Chondrocyte (in vitro differentiated cells): ENCODE results near the gene TMEM44. TPM values are rescaled to one million over a fixed set of nuclear protein-coding genes. Genes with fewer than 3 reads are reported as not detected.

Experiments
- DNase-seq: peaks from one replicate; pipeline ENCODE4 v3.0.0; 2021; ENCODE audit warnings: mixed read lengths, low spot score
- H3K27ac Mint-ChIP-seq: one replicate; pipeline ENCODE4 v1.8.0; 2021; ENCODE audit warnings: mild to moderate bottlenecking, moderate library complexity, mixed read lengths; ENCODE audit not compliant: unreplicated experiment
- H3K27me3 Mint-ChIP-seq: 2 replicates; pipeline ENCODE4 v1.8.0; 2021; ENCODE audit warnings: low read depth, mixed read lengths
- H3K36me3 Mint-ChIP-seq: 2 replicates; pipeline ENCODE4 v1.8.0; 2021; ENCODE audit warnings: low read depth, mixed read lengths
- H3K4me1 Mint-ChIP-seq: 2 replicates; pipeline ENCODE4 v1.8.0; 2021; ENCODE audit warnings: low read depth, mild to moderate bottlenecking, mixed read lengths
- H3K4me3 Mint-ChIP-seq: one replicate; pipeline ENCODE4 v1.8.0; 2021; ENCODE audit warnings: mild to moderate bottlenecking, moderate library complexity, mixed read lengths; ENCODE audit not compliant: unreplicated experiment
- H3K9me3 Mint-ChIP-seq: 2 replicates; pipeline ENCODE4 v1.8.0; 2021; ENCODE audit warnings: low read depth, mixed read lengths
- total RNA-seq: library from RNA; stranded (reverse); gene quantifications from 3 replicates; pipeline ENCODE4 v1.2.1, GENCODE V29; 2021
- TF ChIP-seq, protein P1 (sequence below): fragments of 200-600 bp; sonication (generic); IDR thresholded peaks from 2 replicates; pipeline ENCODE4 v1.5.0; 2021; ENCODE audit warnings: antibody characterized with exemption, mild to moderate bottlenecking, moderate library complexity

TMEM44 gene
- total RNA-seq, 1 donor from 2014 or later: 25.0 TPM

- H3K27ac Mint-ChIP-seq: no peak overlapping the region
- no peak overlapping the region for H3K4me3 Mint-ChIP-seq
- H3K27me3 Mint-ChIP-seq: no peaks in the 10 kb centered on the region
- DNase-seq: no peak
- no peaks in the 10 kb centered on the region for H3K9me3 Mint-ChIP-seq
- TF ChIP-seq, protein P1, sequence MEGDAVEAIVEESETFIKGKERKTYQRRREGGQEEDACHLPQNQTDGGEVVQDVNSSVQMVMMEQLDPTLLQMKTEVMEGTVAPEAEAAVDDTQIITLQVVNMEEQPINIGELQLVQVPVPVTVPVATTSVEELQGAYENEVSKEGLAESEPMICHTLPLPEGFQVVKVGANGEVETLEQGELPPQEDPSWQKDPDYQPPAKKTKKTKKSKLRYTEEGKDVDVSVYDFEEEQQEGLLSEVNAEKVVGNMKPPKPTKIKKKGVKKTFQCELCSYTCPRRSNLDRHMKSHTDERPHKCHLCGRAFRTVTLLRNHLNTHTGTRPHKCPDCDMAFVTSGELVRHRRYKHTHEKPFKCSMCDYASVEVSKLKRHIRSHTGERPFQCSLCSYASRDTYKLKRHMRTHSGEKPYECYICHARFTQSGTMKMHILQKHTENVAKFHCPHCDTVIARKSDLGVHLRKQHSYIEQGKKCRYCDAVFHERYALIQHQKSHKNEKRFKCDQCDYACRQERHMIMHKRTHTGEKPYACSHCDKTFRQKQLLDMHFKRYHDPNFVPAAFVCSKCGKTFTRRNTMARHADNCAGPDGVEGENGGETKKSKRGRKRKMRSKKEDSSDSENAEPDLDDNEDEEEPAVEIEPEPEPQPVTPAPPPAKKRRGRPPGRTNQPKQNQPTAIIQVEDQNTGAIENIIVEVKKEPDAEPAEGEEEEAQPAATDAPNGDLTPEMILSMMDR: no peak
- peaks cover 22% of the 10 kb centered on the region for H3K4me1 Mint-ChIP-seq
- H3K36me3 Mint-ChIP-seq: no peaks in the 10 kb centered on the region
Measured at GRCh38 chr3:194560047-194560446, 73.2 kb downstream of the TMEM44 start.

DNA sequence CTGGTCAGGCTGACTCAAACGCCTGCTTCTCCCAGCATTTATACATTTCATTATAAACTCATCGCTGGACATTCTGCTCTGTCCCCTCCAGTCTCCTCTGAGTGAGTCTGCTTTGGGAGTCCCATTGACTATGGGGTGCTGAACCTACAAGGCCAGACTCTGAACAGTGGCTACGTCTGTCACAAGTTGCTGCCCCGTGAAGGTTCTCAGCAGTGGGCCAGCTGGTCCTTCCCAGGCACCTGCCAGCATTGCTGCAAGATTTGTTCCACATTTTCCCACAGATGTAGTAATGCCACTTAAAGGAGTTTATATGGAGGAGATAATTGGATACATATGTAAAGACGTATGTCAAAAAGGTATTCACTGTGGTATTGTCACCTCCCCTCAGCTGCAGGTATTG is 73.7 kb downstream of the TMEM44 start:
- H3K36me3 Mint-ChIP-seq: no peaks in the 10 kb centered on the region
- no peak overlapping the region for H3K27ac Mint-ChIP-seq
- no peak for DNase-seq
- TF ChIP-seq, protein P1: no peak
- no peak overlapping the region for H3K4me3 Mint-ChIP-seq
- peaks cover 24% of the 10 kb centered on the region for H3K4me1 Mint-ChIP-seq
- H3K9me3 Mint-ChIP-seq: no peaks in the 10 kb centered on the region
- no peaks in the 10 kb centered on the region for H3K27me3 Mint-ChIP-seq

DNA sequence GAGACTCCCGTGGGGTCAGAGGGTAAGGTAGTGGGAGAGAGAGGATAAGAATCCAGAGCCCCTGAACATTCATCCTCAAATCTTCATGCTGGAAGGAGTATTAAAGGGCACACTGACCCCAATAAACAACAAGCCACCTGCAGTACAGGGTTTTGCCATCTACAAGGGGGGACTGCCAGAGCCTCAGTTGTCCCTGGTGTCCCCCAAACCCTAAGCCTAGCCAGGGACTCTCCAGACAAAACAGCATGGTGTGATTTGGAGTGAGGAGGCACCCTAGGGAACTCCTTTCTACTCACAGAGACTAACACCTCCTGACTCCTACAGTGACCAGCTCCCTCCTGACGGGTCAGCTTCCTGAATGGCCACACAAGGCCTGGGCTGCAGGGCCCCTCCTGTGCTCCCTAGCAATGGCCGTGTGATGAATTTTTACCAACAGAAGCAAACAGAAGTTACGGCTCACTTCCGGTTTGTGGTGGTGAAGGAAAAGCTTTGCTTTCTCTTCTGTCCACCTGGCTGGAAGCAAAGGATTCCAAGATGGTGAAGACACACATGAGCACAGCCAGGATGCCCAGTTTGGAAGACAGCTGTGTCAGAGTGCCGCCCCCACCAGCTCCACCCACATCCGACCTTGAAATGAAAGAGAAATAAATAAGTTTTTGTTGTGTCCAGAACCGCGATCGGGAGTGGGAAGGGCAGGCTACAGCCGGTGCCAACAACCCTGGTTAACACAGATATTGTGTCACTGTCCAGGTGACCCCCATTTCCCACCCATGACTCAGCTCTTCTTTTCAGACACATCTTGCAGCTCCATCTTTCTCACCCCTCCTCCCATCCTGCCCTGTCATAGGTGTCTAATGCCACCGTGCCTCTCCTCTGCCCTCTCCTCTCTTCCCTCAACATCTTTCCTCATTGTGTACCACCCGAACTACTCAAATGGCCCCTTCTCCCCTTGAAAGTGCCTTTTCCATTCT is 76.8 kb downstream of the TMEM44 start:
- H3K27ac Mint-ChIP-seq: peak overlapping the region; percentile 47

DNA sequence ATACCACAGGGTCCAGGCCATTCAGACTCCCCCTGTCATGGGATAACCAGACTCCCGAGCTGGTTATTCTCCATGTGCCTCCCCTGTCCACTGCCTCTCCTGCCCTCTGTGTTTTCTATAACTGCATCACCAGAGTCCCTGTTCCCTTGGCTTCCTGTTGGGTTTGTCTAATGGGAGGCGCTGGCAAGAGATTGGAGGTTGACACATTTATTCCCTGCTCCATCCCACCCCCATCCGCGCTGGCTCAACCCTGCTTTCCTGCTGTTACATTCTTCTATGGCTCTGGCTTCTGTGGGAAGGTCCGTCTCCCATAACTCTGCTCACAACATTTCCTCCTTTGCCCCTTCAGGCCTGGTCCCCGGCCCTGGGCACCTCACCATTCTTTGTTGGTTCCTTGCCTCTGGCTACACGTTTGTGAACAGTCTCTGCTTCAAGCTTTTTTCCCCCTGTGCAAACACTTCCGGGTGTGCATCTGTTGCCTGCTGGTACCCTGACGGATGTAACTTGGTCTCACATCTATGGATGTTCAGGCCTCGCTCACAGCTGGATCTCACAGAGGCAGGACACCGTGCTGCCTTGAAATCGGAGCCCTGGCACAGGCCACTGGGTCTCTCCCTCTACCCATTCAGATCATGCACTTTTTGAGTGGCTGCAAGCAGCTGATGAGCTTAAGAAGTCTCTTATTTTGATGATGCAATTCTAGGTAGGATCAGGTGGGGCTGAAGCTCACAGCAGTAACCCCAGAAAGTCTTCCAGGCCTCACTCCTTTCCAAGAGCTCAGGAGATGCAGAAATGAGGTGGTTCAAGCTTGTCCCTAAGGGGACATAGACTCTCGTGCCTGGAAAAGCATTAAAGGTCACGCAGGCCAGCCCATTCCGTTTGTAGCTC is 77.8 kb downstream of the TMEM44 start:
- H3K27me3 Mint-ChIP-seq: no peaks in the 10 kb centered on the region
- TF ChIP-seq, protein P1: no peak

More for the DNA sequence above, 76.8 kb downstream of the TMEM44 start:
- H3K36me3 Mint-ChIP-seq: no peaks in the 10 kb centered on the region
- no peaks in the 10 kb centered on the region for H3K9me3 Mint-ChIP-seq
- TF ChIP-seq, protein P1: no peak
- DNase-seq: no peak
- H3K27me3 Mint-ChIP-seq: no peaks in the 10 kb centered on the region
- H3K4me3 Mint-ChIP-seq: no peak overlapping the region
- peaks cover 29% of the 10 kb centered on the region for H3K4me1 Mint-ChIP-seq

More for the DNA sequence above, 77.8 kb downstream of the TMEM44 start:
- H3K27ac Mint-ChIP-seq: peak overlapping the region; percentile 70
- no peak for DNase-seq
- H3K9me3 Mint-ChIP-seq: no peaks in the 10 kb centered on the region
- peaks cover 34% of the 10 kb centered on the region for H3K4me1 Mint-ChIP-seq
- H3K36me3 Mint-ChIP-seq: no peaks in the 10 kb centered on the region
- no peak overlapping the region for H3K4me3 Mint-ChIP-seq
